ENCODE results near the gene HOMER3.
"Not testable (repeated sequence)": the region's sequence is repeated elsewhere in the genome, so short reads cannot be mapped to it uniquely, and the experiment has no call there.

The HOMER3 gene

GRCh38 chr19:18952364-18953003 is 11.5 kb upstream of the HOMER3 start:
- DNase-seq (ENCODE audit: low read depth), result not testable (repeated sequence)

GRCh38 chr19:18951721-18952281 is 10.8 kb upstream of the HOMER3 start:
- DNase-seq (ENCODE audit: low read depth), result no peak

- no peak for DNase-seq (ENCODE audit: low read depth)
Measured at GRCh38 chr19:18949858-18950257, 8.8 kb upstream of the HOMER3 start.

- DNase-seq (ENCODE audit: low read depth), result no peak
Measured at GRCh38 chr19:18948976-18949356, 7.9 kb upstream of the HOMER3 start.

GRCh38 chr19:18948075-18948975 is 7.3 kb upstream of the HOMER3 start:
- DNase-seq (ENCODE audit: low read depth), result no peak

GRCh38 chr19:18946918-18947317 is 5.9 kb upstream of the HOMER3 start:
- no peak for DNase-seq (ENCODE audit: low read depth)

GRCh38 chr19:18946335-18946734 is 5.3 kb upstream of the HOMER3 start:
- no peak for DNase-seq (ENCODE audit: low read depth)

- no peak for DNase-seq (ENCODE audit: low read depth)
Measured at GRCh38 chr19:18945297-18945696, 4.3 kb upstream of the HOMER3 start.

GRCh38 chr19:18943465-18943864 is 2.4 kb upstream of the HOMER3 start:
- DNase-seq (ENCODE audit: low read depth), result no peak

- no peak for DNase-seq (ENCODE audit: low read depth)
Measured at GRCh38 chr19:18942692-18943091, 1.7 kb upstream of the HOMER3 start.

GRCh38 chr19:18941628-18942354 is 774 bp upstream of the HOMER3 start:
- no peak for DNase-seq (ENCODE audit: low read depth)

GRCh38 chr19:18939922-18940768 is 872 bp downstream of the HOMER3 start:
- DNase-seq (ENCODE audit: low read depth), result no peak

GRCh38 chr19:18939163-18939562 is 1.9 kb downstream of the HOMER3 start:
- DNase-seq (ENCODE audit: low read depth), result no peak

GRCh38 chr19:18933297-18933696 is 7.7 kb downstream of the HOMER3 start:
- DNase-seq (ENCODE audit: low read depth), result no peak

GRCh38 chr19:18932216-18932841 is 8.7 kb downstream of the HOMER3 start:
- DNase-seq (ENCODE audit: low read depth), result peak; percentile 72

- no peak for DNase-seq (ENCODE audit: low read depth)
Measured at GRCh38 chr19:18931316-18932162, 9.5 kb downstream of the HOMER3 start.

- no peak for DNase-seq (ENCODE audit: low read depth)
Measured at GRCh38 chr19:18929311-18929710, 11.7 kb downstream of the HOMER3 start.

GRCh38 chr19:18928018-18928805 is 12.8 kb downstream of the HOMER3 start:
- no peak for DNase-seq (ENCODE audit: low read depth)

- DNase-seq (ENCODE audit: low read depth), result no peak
Measured at GRCh38 chr19:18924684-18925213, 16.3 kb downstream of the HOMER3 start.

All from T-helper 22 cell (primary cell).